ENCODE measurements around the gene RNF44.
"Not testable (repeated sequence)": the region's sequence is repeated elsewhere in the genome, so short reads cannot be mapped to it uniquely, and the experiment has no call there.

The RNF44 gene

GRCh38 chr5:176553260-176554085 is 16.3 kb upstream of the RNF44 start:
- in situ Hi-C loops (cut with HindIII; ENCODE audit: low sequenced_read_pairs): no loop called here

- in situ Hi-C loops (cut with HindIII; ENCODE audit: low sequenced_read_pairs): no loop called here
Observed at GRCh38 chr5:176552332-176552869, 15.2 kb upstream of the RNF44 start.

GRCh38 chr5:176550937-176551336 is 13.7 kb upstream of the RNF44 start:
- in situ Hi-C loops (cut with HindIII; ENCODE audit: low sequenced_read_pairs): not testable (repeated sequence)

GRCh38 chr5:176550275-176550831 is 13.2 kb upstream of the RNF44 start:
- in situ Hi-C loops (cut with HindIII; ENCODE audit: low sequenced_read_pairs): no loop called here

GRCh38 chr5:176549871-176550270 is 12.7 kb upstream of the RNF44 start:
- in situ Hi-C loops (cut with HindIII; ENCODE audit: low sequenced_read_pairs): no loop called here

- in situ Hi-C loops (cut with HindIII; ENCODE audit: low sequenced_read_pairs): no loop called here
Observed at GRCh38 chr5:176548967-176549444, 11.8 kb upstream of the RNF44 start, which contains the start of gene CDHR2. Gene CDHR2, plus strand, starts transcription at chr5:176549342. Its CDS starts 16,011 bp downstream, at chr5:176565353.

GRCh38 chr5:176547802-176548201 is 10.6 kb upstream of the RNF44 start:
- in situ Hi-C loops (cut with HindIII; ENCODE audit: low sequenced_read_pairs): no loop called here

- in situ Hi-C loops (cut with HindIII; ENCODE audit: low sequenced_read_pairs): no loop called here
Observed at GRCh38 chr5:176545737-176546509, 8.7 kb upstream of the RNF44 start.

GRCh38 chr5:176545388-176545736 is 8.2 kb upstream of the RNF44 start:
- in situ Hi-C loops (cut with HindIII; ENCODE audit: low sequenced_read_pairs): no loop called here

GRCh38 chr5:176543428-176544182 is 6.4 kb upstream of the RNF44 start:
- in situ Hi-C loops (cut with HindIII; ENCODE audit: low sequenced_read_pairs): no loop called here

GRCh38 chr5:176542596-176543427 is 5.6 kb upstream of the RNF44 start:
- in situ Hi-C loops (cut with HindIII; ENCODE audit: low sequenced_read_pairs): no loop called here

- in situ Hi-C loops (cut with HindIII; ENCODE audit: low sequenced_read_pairs): no loop called here
Observed at GRCh38 chr5:176542135-176542595, 5.0 kb upstream of the RNF44 start.

GRCh38 chr5:176541338-176542134 is 4.3 kb upstream of the RNF44 start:
- in situ Hi-C loops (cut with HindIII; ENCODE audit: low sequenced_read_pairs): no loop called here

- in situ Hi-C loops (cut with HindIII; ENCODE audit: low sequenced_read_pairs): no loop called here
Observed at GRCh38 chr5:176540956-176541337, 3.7 kb upstream of the RNF44 start.

GRCh38 chr5:176540476-176540899 is 3.3 kb upstream of the RNF44 start:
- in situ Hi-C loops (cut with HindIII; ENCODE audit: low sequenced_read_pairs): no loop called here

GRCh38 chr5:176538989-176539384 is 1.8 kb upstream of the RNF44 start:
- in situ Hi-C loops (cut with HindIII; ENCODE audit: low sequenced_read_pairs): loop anchor here (5.0 kb wide), 1 partner anchor 73 kb away; the partner anchor contains the start of gene GPRIN1

GRCh38 chr5:176538230-176538988 is 1.2 kb upstream of the RNF44 start:
- in situ Hi-C loops (cut with HindIII; ENCODE audit: low sequenced_read_pairs): loop anchor here (5.0 kb wide), 1 partner anchor 74 kb away; the partner anchor contains the start of gene GPRIN1
